OCI-LY7 (cell line): ENCODE data around the gene CMTM1.

Experiments used
- CTCF ChIP-seq: fragments of 200-600 bp; sonication (generic); conservative IDR thresholded peaks from 2 replicates; pipeline ENCODE4 v1.5.1; 2014; ENCODE audit warnings: mild to moderate bottlenecking, antibody characterized with exemption, low read length, moderate library complexity, mixed read lengths
- EZH2phosphoT487 ChIP-seq: fragments of 200-600 bp; sonication (generic); IDR thresholded peaks from 2 replicates; pipeline ENCODE4 v1.6.1; 2018; ENCODE audit warnings: low read depth, borderline replicate concordance, mild to moderate bottlenecking, mixed run types, antibody characterized with exemption, low read length, moderate library complexity, mixed read lengths

- TF ChIP-seq CTCF (no peak), EZH2phosphoT487 (no peak)
These were observed 57.5 kb downstream of the CMTM1 start for GRCh38 chr16:66623755-66624154.
